Measurements from ENCODE around the gene CYP2J2.
"Not testable (repeated sequence)": the region's sequence is repeated elsewhere in the genome, so short reads cannot be mapped to it uniquely, and the experiment has no call there.

Gene CYP2J2

GRCh38 chr1:59857679-59858354, 68.8 kb downstream of the CYP2J2 start:
- DNase-seq, result no peak

- no peak for DNase-seq
These were observed 69.7 kb downstream of the CYP2J2 start for GRCh38 chr1:59856725-59857338.

- not testable (repeated sequence) for DNase-seq
These were observed 71.3 kb downstream of the CYP2J2 start for GRCh38 chr1:59855297-59855696.

- DNase-seq, result no peak
These were observed 74.5 kb downstream of the CYP2J2 start for GRCh38 chr1:59852117-59852516.

GRCh38 chr1:59846895-59847282, 79.7 kb downstream of the CYP2J2 start:
- DNase-seq, result no peak

- no peak for DNase-seq
These were observed 80.2 kb downstream of the CYP2J2 start for GRCh38 chr1:59846209-59846894.

GRCh38 chr1:59845091-59845490, 81.5 kb downstream of the CYP2J2 start:
- no peak for DNase-seq
